Endodermal cell (in vitro differentiated cells): ENCODE results near the gene GLRA1. TPM values are rescaled to one million over a fixed set of nuclear protein-coding genes. Genes with fewer than 3 reads are reported as not detected.

Experiments
- DNase-seq: peaks from one replicate; pipeline ENCODE4 v3.0.0-alpha.2; 2017
- H3K27ac ChIP-seq: 2 replicates; pipeline ENCODE4 v1.5.1; 2013; ENCODE audit warnings: mild to moderate bottlenecking, low read depth, low read length, moderate library complexity
- H3K27me3 ChIP-seq: 2 replicates; pipeline ENCODE4 v1.6.1; 2013; ENCODE audit warnings: mild to moderate bottlenecking, low read length, moderate library complexity; ENCODE audit not compliant: insufficient read depth, control insufficient read depth, poor library complexity, severe bottlenecking
- H3K36me3 ChIP-seq: 2 replicates; pipeline ENCODE4 v1.7.0; 2013; ENCODE audit warnings: mild to moderate bottlenecking, low read length, moderate library complexity; ENCODE audit not compliant: control insufficient read depth, insufficient read depth
- H3K4me1 ChIP-seq: one replicate; pipeline ENCODE4 v1.7.0; 2013; ENCODE audit warnings: low read length; ENCODE audit not compliant: control insufficient read depth, insufficient read depth
- H3K4me3 ChIP-seq: 2 replicates; pipeline ENCODE4 v1.5.1; 2013; ENCODE audit warnings: mild to moderate bottlenecking, low read length, moderate library complexity
- H3K9ac ChIP-seq: 2 replicates; pipeline ENCODE4 v1.6.1; 2013; ENCODE audit warnings: mild to moderate bottlenecking, low read length, moderate library complexity; ENCODE audit not compliant: poor library complexity, severe bottlenecking; ENCODE audit errors: extremely low read depth
- H3K9me3 ChIP-seq: 2 replicates; pipeline ENCODE4 v1.6.1; 2013; ENCODE audit warnings: mild to moderate bottlenecking, low read length, moderate library complexity; ENCODE audit not compliant: control insufficient read depth
- H3K27ac Mint-ChIP-seq: 2 replicates; pipeline ENCODE4 v1.8.0; 2020; ENCODE audit warnings: mixed read lengths
- H3K27me3 Mint-ChIP-seq: 2 replicates; pipeline ENCODE4 v1.8.0; 2021; ENCODE audit warnings: mild to moderate bottlenecking, mixed read lengths; ENCODE audit not compliant: insufficient read depth
- H3K36me3 Mint-ChIP-seq: 2 replicates; pipeline ENCODE4 v1.8.0; 2020; ENCODE audit warnings: low read depth, mixed read lengths
- H3K4me1 Mint-ChIP-seq: 2 replicates; pipeline ENCODE4 v1.8.0; 2020; ENCODE audit warnings: mixed read lengths
- H3K4me3 Mint-ChIP-seq: 2 replicates; pipeline ENCODE4 v1.8.0; 2020; ENCODE audit warnings: mild to moderate bottlenecking, moderate library complexity, mixed read lengths
- H3K9me3 Mint-ChIP-seq: 2 replicates; pipeline ENCODE4 v1.8.0; 2020; ENCODE audit warnings: mild to moderate bottlenecking, mixed read lengths
- WGBS, 2 experiments: methylation state at CpG; one replicate each; pipeline versions ENCODE4 v1.1.5 to v1.1.7; 2013; ENCODE audit warnings: missing lambda C conversion rate in 2 of 2, mixed read lengths in 1 of 2; ENCODE audit not compliant: insufficient coverage in 1 of 2, insufficient read length in 1 of 2; 5-methylcytosine and 5-hydroxymethylcytosine counted together
- total RNA-seq, 2 donors: library from RNA; stranded (reverse); fragmentation: NEBNext Ultra II Directional in 1 of 2; extraction: Animal tissue kit (Norgen Biotek cat#: 25700) in 1 of 2; gene quantifications; 2 replicates in 1 of 2; 3 replicates in 1 of 2; pipeline ENCODE4 v1.2.1, GENCODE V29; 2021
- TF ChIP-seq, protein P1 (sequence below): fragments of 200-600 bp; sonication (generic); conservative IDR thresholded peaks from 2 replicates; pipeline ENCODE4 v1.5.0; 2021; ENCODE audit warnings: antibody characterized with exemption, mild to moderate bottlenecking

The GLRA1 gene
- total RNA-seq, 2 donors from 2014 or later: not detected

DNA sequence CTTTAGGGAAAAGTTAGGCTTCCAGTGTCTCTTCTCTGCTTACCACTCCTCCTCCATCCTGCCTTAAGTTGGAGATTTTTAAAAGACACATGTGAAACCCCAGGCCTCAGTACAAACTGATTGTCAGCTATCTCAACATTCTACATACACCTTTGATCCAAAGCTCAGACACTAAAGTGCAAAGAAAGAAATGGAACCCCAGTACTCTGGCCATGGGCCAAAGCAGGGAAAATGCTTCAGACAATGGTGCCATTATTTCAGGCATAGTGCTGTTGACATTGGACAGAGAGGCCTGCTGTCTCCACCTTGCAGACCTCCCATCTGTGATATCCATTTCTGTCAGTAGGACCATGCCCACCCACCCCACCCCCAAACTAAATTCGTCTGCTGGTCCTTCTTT lies 103.7 kb downstream of the GLRA1 start:
- Mint-ChIP-seq H3K4me3 (no peak overlapping the region), H3K27ac (no peak overlapping the region), H3K27me3 (no peaks in the 10 kb centered on the region)

DNA sequence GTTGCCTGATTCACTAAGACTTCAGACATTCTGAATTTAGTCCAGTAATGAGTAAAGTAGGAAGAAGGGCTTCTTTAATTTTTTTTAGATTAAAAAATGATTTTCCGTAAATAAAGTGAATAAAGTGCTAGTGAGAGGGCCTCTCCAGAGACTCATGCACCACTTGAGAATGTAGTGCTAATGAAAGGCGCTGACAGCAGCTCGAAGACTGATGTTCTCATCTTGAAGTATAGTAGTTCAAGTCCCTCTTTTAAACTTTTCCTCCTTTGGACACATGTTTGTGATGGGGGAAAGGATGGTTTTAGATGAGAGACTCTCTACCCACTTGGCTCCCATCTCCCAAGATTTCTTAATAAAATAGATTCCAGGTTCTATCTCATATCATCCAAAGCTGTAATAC lies 104.4 kb downstream of the GLRA1 start:
- no peaks in the 10 kb centered on the region for H3K9me3 Mint-ChIP-seq
- whole genome bisulfite sequencing, 2 experiments: 73 to 80% methylated on average over 3 of the region's 3 CpGs
- H3K4me1 Mint-ChIP-seq: peaks cover 17% of the 10 kb centered on the region
- Histone ChIP-seq H3K27me3 (no peaks in the 10 kb centered on the region), H3K36me3 (peaks cover 55% of the 10 kb centered on the region), H3K9me3 (no peaks in the 10 kb centered on the region), H3K27ac (no peak overlapping the region), H3K4me1 (peaks cover 7% of the 10 kb centered on the region), H3K4me3 (no peak overlapping the region), H3K9ac (no peak overlapping the region)
- H3K27ac Mint-ChIP-seq: no peak overlapping the region
- H3K27me3 Mint-ChIP-seq: no peaks in the 10 kb centered on the region
- peaks cover 32% of the 10 kb centered on the region for H3K36me3 Mint-ChIP-seq
- TF ChIP-seq, protein P1, sequence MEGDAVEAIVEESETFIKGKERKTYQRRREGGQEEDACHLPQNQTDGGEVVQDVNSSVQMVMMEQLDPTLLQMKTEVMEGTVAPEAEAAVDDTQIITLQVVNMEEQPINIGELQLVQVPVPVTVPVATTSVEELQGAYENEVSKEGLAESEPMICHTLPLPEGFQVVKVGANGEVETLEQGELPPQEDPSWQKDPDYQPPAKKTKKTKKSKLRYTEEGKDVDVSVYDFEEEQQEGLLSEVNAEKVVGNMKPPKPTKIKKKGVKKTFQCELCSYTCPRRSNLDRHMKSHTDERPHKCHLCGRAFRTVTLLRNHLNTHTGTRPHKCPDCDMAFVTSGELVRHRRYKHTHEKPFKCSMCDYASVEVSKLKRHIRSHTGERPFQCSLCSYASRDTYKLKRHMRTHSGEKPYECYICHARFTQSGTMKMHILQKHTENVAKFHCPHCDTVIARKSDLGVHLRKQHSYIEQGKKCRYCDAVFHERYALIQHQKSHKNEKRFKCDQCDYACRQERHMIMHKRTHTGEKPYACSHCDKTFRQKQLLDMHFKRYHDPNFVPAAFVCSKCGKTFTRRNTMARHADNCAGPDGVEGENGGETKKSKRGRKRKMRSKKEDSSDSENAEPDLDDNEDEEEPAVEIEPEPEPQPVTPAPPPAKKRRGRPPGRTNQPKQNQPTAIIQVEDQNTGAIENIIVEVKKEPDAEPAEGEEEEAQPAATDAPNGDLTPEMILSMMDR: no peak
- DNase-seq: no peak
- no peak overlapping the region for H3K4me3 Mint-ChIP-seq

More for the DNA sequence above, 103.7 kb downstream of the GLRA1 start:
- no peaks in the 10 kb centered on the region for H3K9me3 ChIP-seq
- no peak overlapping the region for H3K27ac ChIP-seq
- H3K36me3 ChIP-seq: peaks cover 53% of the 10 kb centered on the region
- H3K4me1 ChIP-seq: peaks cover under 1% of the 10 kb centered on the region
- H3K9ac ChIP-seq: no peak overlapping the region
- no peaks in the 10 kb centered on the region for H3K27me3 ChIP-seq
- no peak for DNase-seq
- peaks cover 31% of the 10 kb centered on the region for H3K36me3 Mint-ChIP-seq
- no peaks in the 10 kb centered on the region for H3K9me3 Mint-ChIP-seq
- TF ChIP-seq, protein P1: no peak
- no peak overlapping the region for H3K4me3 ChIP-seq
- WGBS, 2 experiments: 85% methylated on average over 1 of the region's 1 CpG; no CpG with 5 or more reads in 1 of the 2 experiments
- H3K4me1 Mint-ChIP-seq: peaks cover 12% of the 10 kb centered on the region

DNA sequence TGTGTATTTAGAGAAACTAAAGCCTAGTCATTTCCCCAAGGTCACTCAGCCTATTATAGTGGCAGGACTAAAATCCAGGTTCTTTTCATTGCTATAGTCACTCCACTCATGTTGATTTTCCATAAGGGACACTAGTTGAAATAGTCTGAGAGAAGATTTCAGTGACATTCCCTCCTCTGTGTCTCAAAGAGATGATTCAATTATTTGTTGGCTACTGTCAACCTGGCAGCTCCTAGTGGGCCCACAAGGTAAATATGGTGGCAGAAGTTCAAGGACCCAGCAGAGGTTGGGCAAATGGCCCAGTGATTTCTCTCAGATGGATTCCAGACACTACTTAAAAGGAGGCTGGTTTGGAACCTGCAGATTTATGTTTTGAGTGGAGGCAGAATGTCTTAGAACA lies 104.8 kb downstream of the GLRA1 start:
- H3K36me3 ChIP-seq: peaks cover 57% of the 10 kb centered on the region
- H3K4me1 Mint-ChIP-seq: peaks cover 20% of the 10 kb centered on the region
- H3K27ac ChIP-seq: no peak overlapping the region
- no peaks in the 10 kb centered on the region for H3K9me3 ChIP-seq
- H3K27ac Mint-ChIP-seq: no peak overlapping the region
- no peak overlapping the region for H3K4me3 ChIP-seq
- H3K9me3 Mint-ChIP-seq: no peaks in the 10 kb centered on the region
- TF ChIP-seq, protein P1: no peak
- peaks cover 9% of the 10 kb centered on the region for H3K4me1 ChIP-seq
- no peak overlapping the region for H3K4me3 Mint-ChIP-seq
- no peak overlapping the region for H3K9ac ChIP-seq
- no peaks in the 10 kb centered on the region for H3K27me3 Mint-ChIP-seq
- H3K36me3 Mint-ChIP-seq: peaks cover 34% of the 10 kb centered on the region
- no peaks in the 10 kb centered on the region for H3K27me3 ChIP-seq
- no peak for DNase-seq
